NCI-H82 treated with DMSO at 0.1 percent for 48 hours (cell line): ENCODE results near the gene KCNJ5.

ENCODE experiments used
- DNase-seq: peaks from one replicate; lab custom pipeline; 2025; ENCODE audit not compliant: unreplicated experiment; lab: John Stamatoyannopoulos, UW

KCNJ5 gene

DNA sequence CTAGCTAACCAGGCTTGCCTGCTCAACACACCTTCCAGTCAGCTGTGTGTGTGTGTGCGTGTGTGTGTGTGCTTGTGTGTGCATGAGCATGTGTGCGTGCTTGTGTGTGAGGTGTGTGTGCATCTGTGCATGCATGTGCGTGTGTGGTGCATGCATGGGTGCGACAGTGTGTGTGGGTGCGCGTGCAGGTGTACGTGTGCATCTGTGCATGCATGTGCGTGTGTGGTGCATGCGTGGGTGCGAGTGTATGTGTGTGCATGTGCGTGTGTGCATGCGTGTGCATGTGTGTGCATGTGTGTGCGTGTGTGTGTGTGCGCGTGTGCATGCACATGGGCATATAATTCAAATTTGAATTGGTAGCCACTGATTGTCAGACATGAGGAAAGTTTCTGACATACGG lies 62.0 kb downstream of the KCNJ5 start:
- DNase-seq: no peak

DNA sequence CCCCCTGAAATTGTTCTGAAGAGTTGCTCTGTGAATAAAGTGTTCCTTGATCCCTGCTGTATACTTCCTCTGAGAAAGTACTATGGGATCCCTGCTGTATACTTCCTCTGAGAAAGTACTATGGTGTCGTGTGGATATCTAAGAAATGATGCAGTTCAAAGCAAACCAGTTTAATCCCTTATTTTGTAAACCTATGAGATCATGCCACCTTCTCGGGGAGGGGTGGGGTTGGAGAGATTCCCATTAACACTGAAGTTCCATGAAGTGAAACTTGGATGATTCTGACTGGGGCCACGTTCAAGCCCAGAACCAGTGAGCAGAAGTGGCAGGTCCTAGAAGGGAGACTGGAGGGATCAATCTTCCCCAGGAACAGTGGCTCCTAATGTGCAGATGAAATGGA lies 64.5 kb downstream of the KCNJ5 start:
- no peak for DNase-seq

GRCh38 chr11:128956401-128957201 lies 65.4 kb downstream of the KCNJ5 start:
- DNase-seq: peak; percentile 23

- no peak for DNase-seq
Observed at GRCh38 chr11:128957202-128957482, 66.0 kb downstream of the KCNJ5 start.

- DNase-seq: no peak
Observed at GRCh38 chr11:128961645-128962044, 70.5 kb downstream of the KCNJ5 start.

DNA sequence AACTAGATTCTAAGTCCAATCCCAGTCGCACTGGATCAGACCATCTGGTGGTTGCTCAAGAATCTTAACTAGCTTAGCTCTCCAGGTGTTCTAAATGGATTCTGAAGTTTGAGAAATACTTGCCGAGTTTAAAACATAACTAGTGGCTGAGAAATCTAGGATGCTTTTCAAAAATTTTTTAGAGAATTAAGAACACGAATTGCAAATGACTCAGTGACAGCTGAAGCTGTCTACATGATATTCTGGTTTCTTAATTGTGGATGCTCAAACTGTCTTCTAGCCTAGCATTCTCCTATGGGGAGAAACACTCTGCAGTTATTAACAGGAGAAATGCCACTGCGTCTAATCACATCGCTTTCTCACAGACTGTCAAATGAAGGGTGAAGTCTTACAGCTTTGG lies 71.7 kb downstream of the KCNJ5 start:
- peak; percentile 60 for DNase-seq

- DNase-seq: no peak
Observed at GRCh38 chr11:128963744-128964325, 72.7 kb downstream of the KCNJ5 start.

GRCh38 chr11:128964463-128964930 lies 73.3 kb downstream of the KCNJ5 start:
- DNase-seq: no peak

- no peak for DNase-seq
Observed at GRCh38 chr11:128965485-128965884, 74.3 kb downstream of the KCNJ5 start.

DNA sequence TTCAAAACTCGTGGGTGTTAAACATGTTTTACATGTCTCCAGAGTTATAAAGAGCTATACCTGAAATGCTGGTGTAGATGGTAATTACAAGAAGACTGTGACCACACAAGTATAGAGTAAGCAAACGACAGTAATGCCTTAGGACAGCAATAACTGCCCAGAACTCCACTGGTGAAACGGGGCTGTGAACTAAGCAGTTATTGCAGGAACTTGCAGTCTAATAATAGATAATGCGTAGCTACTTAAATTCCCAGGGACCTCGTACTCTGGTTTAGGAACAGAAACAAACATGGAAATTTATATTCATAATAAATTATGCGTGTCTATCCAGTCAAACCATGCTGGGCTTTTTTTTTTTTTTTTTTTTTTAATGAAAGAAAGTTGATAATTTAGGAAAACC lies 76.4 kb downstream of the KCNJ5 start:
- no peak for DNase-seq

DNA sequence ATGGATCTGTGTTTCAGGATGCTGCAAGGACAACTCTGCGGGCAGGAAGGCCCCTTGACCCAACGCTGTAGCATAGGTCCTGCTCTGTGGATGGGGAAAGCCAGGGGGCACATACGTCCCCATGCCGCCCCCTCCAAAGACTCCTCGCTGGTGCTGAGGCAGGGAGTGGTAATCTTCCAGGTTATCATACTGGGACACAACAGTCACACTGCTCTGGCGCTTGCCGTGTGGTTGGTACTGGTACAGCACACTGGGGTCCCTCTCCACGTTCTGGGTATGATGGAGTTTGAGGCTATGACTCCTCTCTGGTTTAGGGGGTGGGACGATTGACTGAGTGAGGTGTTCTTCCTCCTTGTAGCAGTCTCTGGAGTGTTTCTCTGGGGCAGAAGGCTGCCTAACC lies 77.8 kb downstream of the KCNJ5 start:
- DNase-seq: no peak
